ENCODE data around the gene CBLC. TPM values are rescaled to one million over a fixed set of nuclear protein-coding genes. Genes with fewer than 3 reads are reported as not detected.

CBLC gene
- total RNA-seq, 1 experiment from 2014 or later, result 53.6 TPM

DNA sequence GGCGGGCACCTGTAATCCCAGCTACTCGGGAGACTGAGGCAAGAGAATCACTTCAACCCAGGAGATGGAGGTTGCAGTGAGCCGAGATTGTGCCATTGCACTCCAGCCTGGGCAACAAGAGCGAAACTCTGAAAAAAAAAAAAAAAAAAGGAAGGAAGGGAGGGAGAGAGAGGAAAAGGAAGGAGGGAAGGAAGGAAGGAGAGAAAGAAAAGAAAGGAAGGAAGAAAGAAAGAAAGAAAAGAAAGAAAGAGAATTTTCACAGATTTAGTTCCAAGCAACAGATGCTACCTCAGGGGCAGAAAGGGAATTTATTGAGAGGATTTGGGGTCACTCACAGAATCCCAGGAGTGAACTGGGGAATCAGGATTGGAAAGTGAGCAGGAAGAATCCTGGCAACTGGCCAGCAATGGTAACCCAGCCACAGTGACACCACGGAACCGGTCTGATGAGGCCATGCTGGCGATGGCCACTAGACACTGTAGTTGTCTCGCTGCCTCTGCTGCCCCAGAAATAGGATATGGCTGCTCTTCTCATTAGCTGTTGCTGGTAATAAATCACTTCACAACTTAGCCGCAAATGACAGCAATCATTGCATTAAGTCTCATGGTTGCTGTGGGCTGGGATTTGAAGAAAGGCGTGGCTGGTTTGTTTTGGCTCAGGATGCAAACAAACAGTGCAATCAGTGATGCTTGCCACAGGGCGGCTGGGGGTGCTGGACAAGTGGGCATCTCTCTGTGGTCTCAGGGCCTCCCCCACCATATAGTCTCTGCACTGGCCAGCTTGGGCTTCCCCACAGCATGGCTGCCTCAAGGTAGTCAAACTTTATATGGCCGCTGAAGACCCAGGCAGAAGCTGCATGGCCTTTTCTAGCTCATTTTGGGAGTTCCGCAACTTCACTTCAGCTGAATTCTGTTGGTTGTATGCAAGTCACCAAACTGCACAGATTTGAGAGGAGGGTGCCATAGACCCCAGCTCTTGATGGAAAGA, 26.0 kb downstream of the CBLC start:
- intact Hi-C loops (cut with micrococcal nuclease; ENCODE audit: unreplicated experiment), result no loop called here
- Histone ChIP-seq H3K27ac (no peak overlapping the region), H2AFZ (no peak overlapping the region), H3K79me2 (ENCODE audit: low read depth) (no peaks in the 10 kb centered on the region), H3K27me3 (ENCODE audit: insufficient read depth, low read depth) (no peaks in the 10 kb centered on the region), H3K9me3 (ENCODE audit: insufficient read depth, low read depth) (no peaks in the 10 kb centered on the region), H3F3A (ENCODE audit: insufficient read depth, low read depth) (peaks cover 80% of the 10 kb centered on the region), H3K36me3 (ENCODE audit: low read depth) (no peaks in the 10 kb centered on the region), H3K4me1 (replicated peaks; ENCODE audit: insufficient read depth) (peaks cover 48% of the 10 kb centered on the region), H3K4me2 (peak overlapping the region; percentile 33), H4K20me1 (ENCODE audit: insufficient read depth) (peaks cover 6% of the 10 kb centered on the region; the same call in 1 of the 2 replicates), H3K4me3 (no peak overlapping the region), H3K9me2 (ENCODE audit: insufficient read depth) (no peaks in the 10 kb centered on the region)
- no peak for TF ChIP-seq EZH2 (IDR thresholded peaks at IDR 0.05; ENCODE audit: low read depth)
- TF ChIP-seq, protein P1, sequence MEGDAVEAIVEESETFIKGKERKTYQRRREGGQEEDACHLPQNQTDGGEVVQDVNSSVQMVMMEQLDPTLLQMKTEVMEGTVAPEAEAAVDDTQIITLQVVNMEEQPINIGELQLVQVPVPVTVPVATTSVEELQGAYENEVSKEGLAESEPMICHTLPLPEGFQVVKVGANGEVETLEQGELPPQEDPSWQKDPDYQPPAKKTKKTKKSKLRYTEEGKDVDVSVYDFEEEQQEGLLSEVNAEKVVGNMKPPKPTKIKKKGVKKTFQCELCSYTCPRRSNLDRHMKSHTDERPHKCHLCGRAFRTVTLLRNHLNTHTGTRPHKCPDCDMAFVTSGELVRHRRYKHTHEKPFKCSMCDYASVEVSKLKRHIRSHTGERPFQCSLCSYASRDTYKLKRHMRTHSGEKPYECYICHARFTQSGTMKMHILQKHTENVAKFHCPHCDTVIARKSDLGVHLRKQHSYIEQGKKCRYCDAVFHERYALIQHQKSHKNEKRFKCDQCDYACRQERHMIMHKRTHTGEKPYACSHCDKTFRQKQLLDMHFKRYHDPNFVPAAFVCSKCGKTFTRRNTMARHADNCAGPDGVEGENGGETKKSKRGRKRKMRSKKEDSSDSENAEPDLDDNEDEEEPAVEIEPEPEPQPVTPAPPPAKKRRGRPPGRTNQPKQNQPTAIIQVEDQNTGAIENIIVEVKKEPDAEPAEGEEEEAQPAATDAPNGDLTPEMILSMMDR (conservative IDR thresholded peaks at IDR 0.05), result no peak
- CTCF ChIA-PET, result interaction anchor here (0.5 to 1.2 kb wide), 7 partner anchors 26 to 133 kb away, joined by 3 to 17 read pairs (median 4); partner anchors contain the start of gene NECTIN2
- BruUV-seq (replicated peaks), result no TSS peak
- POLR2A ChIA-PET (ENCODE audit: unreplicated experiment), result interaction anchor here (0.5 to 0.7 kb wide), 6 partner anchors 18 to 752 kb away, joined by 3 to 14 read pairs (median 8); no protein-coding TSS in a partner anchor
- DNase-seq, result peak; percentile 80 to 81

DNA sequence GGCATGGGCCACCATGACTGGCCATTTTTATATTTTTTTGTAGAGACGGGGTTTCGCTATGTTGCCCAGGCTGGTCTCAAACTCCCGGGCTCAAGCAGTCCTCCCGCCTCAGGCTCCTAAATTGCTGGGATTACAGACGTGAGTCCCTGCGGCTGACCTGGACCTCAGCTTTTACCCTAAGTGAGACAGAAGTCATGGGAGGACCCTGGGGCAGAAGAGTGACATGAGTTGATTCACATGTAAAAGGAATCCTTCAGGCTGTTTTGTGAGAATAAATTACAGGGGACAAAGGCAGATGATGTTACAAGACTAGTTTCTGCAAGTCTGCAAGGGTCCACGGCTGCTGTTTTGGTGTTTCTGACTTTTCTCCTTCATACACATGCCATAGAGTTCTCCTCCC, 28.6 kb downstream of the CBLC start:
- peak overlapping the region; percentile 96; the same call in 1 of the 2 replicates for H3K4me2 ChIP-seq
- BruUV-seq (replicated peaks), result no TSS peak

DNA sequence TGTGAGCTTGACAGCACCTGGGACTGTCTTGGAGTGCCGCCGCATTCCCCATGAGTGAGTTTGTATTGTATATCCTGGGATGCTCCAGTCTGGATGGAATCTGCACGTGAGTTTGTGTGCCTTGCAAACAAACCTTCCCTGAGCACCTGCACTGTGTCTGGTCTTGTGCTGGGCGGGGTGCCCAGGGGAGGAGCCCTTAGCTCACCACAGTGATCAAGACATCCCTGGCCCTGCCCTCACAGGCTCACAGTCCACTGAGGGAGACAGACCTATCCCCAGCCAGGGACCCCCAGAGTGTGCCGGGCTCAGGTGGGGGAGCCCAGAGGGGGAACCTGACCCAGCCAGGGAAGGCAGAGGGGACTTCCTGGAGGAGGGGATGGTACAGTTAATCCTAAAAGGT, 29.5 kb downstream of the CBLC start:
- no peaks in the 10 kb centered on the region for H4K20me1 ChIP-seq (ENCODE audit: insufficient read depth)
- H2AFZ ChIP-seq, result no peak overlapping the region
- CTCF ChIA-PET, result interaction anchor here (0.6 to 1.9 kb wide), 6 partner anchors 37 to 236 kb away, joined by 4 to 12 read pairs (median 5); partner anchors contain the start of gene NECTIN2
- intact Hi-C loops (cut with micrococcal nuclease; ENCODE audit: unreplicated experiment), result no loop called here
- peak; percentile 66 to 78 for DNase-seq
- no peaks in the 10 kb centered on the region for H3K27me3 ChIP-seq (ENCODE audit: insufficient read depth, low read depth)
- POLR2A ChIA-PET (ENCODE audit: unreplicated experiment), result interaction anchor here (0.5 to 0.7 kb wide), 4 partner anchors 145 to 1648 kb away, joined by 3 to 6 read pairs (median 4); no protein-coding TSS in a partner anchor
- no peaks in the 10 kb centered on the region for H3K36me3 ChIP-seq (ENCODE audit: low read depth)
- peaks cover 67% of the 10 kb centered on the region for H3F3A ChIP-seq (ENCODE audit: insufficient read depth, low read depth)
- no peak overlapping the region for H3K4me3 ChIP-seq
- H3K9me2 ChIP-seq (ENCODE audit: insufficient read depth), result no peaks in the 10 kb centered on the region
- peak overlapping the region; percentile 96 for H3K4me2 ChIP-seq
- H3K9me3 ChIP-seq (ENCODE audit: insufficient read depth, low read depth), result no peaks in the 10 kb centered on the region
- TF ChIP-seq EZH2 (IDR thresholded peaks at IDR 0.05; ENCODE audit: low read depth), result no peak
- TF ChIP-seq, protein P1 (conservative IDR thresholded peaks at IDR 0.05), result no peak
- H3K4me1 ChIP-seq (replicated peaks; ENCODE audit: insufficient read depth), result peaks cover 58% of the 10 kb centered on the region
- no TSS peak for BruUV-seq (replicated peaks)
- peak overlapping the region; percentile 80 for H3K27ac ChIP-seq
- peaks cover 14% of the 10 kb centered on the region for H3K79me2 ChIP-seq (ENCODE audit: low read depth)

More for the DNA sequence above, 28.6 kb downstream of the CBLC start:
- ChIA-PET POLR2A (ENCODE audit: unreplicated experiment) (interaction anchor here (0.7 kb wide), 1 partner anchor 126 kb away, joined by 9 read pairs; no protein-coding TSS in a partner anchor), CTCF (interaction anchor here (0.6 to 1.8 kb wide), 2 partner anchors 30 to 40 kb away, joined by 5 to 6 read pairs; partner anchors contain the start of gene NECTIN2)
- H3F3A ChIP-seq (ENCODE audit: insufficient read depth, low read depth), result peaks cover 69% of the 10 kb centered on the region
- no peak for DNase-seq
- peaks cover 58% of the 10 kb centered on the region for H3K4me1 ChIP-seq (replicated peaks; ENCODE audit: insufficient read depth)
- TF ChIP-seq, protein P1 (conservative IDR thresholded peaks at IDR 0.05), result no peak
- no peak for TF ChIP-seq EZH2 (IDR thresholded peaks at IDR 0.05; ENCODE audit: low read depth)
- no peaks in the 10 kb centered on the region for H4K20me1 ChIP-seq (ENCODE audit: insufficient read depth)
- H3K79me2 ChIP-seq (ENCODE audit: low read depth), result peaks cover 14% of the 10 kb centered on the region
- no peaks in the 10 kb centered on the region for H3K9me2 ChIP-seq (ENCODE audit: insufficient read depth)
- no peaks in the 10 kb centered on the region for H3K27me3 ChIP-seq (ENCODE audit: insufficient read depth, low read depth)
- intact Hi-C loops (cut with micrococcal nuclease; ENCODE audit: unreplicated experiment), result no loop called here
- no peaks in the 10 kb centered on the region for H3K36me3 ChIP-seq (ENCODE audit: low read depth)
- no peak overlapping the region for H3K27ac ChIP-seq
- no peak overlapping the region for H2AFZ ChIP-seq
- no peaks in the 10 kb centered on the region for H3K9me3 ChIP-seq (ENCODE audit: insufficient read depth, low read depth)
- no peak overlapping the region for H3K4me3 ChIP-seq

All from PC-9 (cell line).